Astrocyte of the spinal cord (primary cell): ENCODE data around the gene SIRPD.

Source experiments
- DNase-seq: peaks from one replicate; pipeline ENCODE4 v3.0.0; 2011; ENCODE audit warnings: low read depth, low spot score
- H3K4me3 ChIP-seq: 2 replicates; pipeline ENCODE4 v1.5.1; 2011; ENCODE audit warnings: low read depth, mild to moderate bottlenecking, low read length, moderate library complexity
- in situ Hi-C: cut with HindIII; loops from 2 replicates; pipeline ENCODE4 v1.10.0; 2017; ENCODE audit warnings: low sequenced_read_pairs
- TF ChIP-seq, protein P1 (sequence below): IDR thresholded peaks from 2 replicates; pipeline ENCODE4 v1.5.1; 2012; ENCODE audit warnings: low read depth, mild to moderate bottlenecking, low read length, inconsistent platforms

The SIRPD gene

DNA sequence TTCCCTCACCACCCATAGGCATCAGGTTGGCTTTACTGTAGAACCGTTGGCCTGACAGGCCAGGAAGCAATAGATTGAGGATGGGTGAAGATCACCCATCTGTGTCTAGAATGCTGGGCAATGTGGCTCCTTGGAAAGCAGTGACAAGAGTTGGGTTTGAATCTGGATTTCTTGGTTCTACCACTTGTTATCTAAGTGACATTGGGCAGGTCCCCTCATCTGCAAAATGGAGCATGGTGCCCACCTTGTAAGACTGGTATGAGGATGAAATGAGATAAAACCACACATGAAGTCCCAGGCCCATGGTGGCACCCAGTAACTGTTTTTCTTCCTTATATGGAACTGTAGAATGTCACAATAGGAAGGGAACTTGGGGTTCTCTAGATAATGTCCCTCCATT is 43.7 kb downstream of the SIRPD start:
- in situ Hi-C loops, result no loop called here
- no peak overlapping the region for H3K4me3 ChIP-seq
- TF ChIP-seq, protein P1, sequence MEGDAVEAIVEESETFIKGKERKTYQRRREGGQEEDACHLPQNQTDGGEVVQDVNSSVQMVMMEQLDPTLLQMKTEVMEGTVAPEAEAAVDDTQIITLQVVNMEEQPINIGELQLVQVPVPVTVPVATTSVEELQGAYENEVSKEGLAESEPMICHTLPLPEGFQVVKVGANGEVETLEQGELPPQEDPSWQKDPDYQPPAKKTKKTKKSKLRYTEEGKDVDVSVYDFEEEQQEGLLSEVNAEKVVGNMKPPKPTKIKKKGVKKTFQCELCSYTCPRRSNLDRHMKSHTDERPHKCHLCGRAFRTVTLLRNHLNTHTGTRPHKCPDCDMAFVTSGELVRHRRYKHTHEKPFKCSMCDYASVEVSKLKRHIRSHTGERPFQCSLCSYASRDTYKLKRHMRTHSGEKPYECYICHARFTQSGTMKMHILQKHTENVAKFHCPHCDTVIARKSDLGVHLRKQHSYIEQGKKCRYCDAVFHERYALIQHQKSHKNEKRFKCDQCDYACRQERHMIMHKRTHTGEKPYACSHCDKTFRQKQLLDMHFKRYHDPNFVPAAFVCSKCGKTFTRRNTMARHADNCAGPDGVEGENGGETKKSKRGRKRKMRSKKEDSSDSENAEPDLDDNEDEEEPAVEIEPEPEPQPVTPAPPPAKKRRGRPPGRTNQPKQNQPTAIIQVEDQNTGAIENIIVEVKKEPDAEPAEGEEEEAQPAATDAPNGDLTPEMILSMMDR, result no peak

DNA sequence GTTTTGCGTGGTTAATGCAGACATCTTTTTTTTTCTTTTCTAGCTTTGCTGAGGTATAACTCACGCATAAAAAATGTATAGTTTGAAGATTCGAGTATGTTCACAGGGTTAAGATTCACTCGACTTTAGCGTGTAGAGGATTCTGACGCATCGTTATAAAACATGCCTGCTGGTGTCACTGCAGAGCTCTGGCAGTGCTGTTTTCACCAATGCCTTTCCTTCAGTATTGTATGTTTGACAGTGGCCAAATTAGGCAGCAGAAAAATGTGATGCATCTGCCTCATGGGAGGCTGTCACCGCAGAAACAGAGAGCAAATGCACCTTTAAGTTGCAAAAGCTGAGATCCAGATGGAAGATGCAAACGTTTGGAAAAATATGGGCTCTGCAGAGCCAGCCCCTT is 48.3 kb downstream of the SIRPD start:
- in situ Hi-C loops, result no loop called here
- peak; percentile 12 for DNase-seq
- H3K4me3 ChIP-seq, result no peak overlapping the region
- TF ChIP-seq, protein P1, result peak; percentile 53

More for the DNA sequence above, 43.7 kb downstream of the SIRPD start:
- no peak for DNase-seq

DNA sequence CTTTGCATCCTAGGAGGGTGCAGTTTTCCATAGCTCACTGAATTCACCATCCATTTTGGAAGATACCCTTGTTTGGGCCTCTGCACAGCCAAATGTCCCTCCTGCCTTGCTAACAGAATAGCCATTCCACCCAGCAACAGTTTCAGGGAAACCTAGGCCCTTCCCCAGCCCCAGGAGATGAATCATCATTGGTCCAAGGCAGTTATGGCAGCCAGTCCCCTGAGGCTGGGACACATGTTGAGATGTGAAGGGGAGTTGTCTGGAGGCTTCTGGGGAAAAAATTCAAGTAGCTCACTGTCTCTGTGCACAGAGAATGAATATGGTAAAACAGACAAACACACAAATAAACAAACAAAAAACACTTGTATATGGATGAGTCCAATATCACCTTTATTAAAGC is 48.9 kb downstream of the SIRPD start:
- TF ChIP-seq, protein P1, result no peak
- H3K4me3 ChIP-seq, result no peak overlapping the region
- in situ Hi-C loops, result no loop called here
- no peak for DNase-seq

DNA sequence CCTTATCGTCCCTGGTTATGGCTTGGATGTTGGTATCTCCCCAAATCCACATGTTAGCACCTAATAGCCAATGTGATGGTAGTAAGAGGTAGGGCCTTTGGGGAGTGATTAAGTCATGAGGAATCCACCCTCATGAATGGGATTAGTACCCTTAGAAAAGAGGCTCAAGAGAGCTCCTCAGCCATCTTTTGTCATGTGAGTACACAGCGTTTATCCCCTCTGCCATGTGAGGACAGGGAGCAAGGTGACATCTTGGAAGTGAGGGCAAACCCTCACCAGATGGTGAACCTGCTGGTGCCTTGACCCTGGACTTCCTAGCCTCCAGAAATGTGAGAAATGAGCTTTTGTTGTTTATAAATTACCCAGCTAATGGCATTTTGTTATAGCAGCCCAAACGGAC is 50.2 kb downstream of the SIRPD start:
- TF ChIP-seq, protein P1, result no peak
- DNase-seq, result no peak
- in situ Hi-C loops, result no loop called here
- no peak overlapping the region for H3K4me3 ChIP-seq

DNA sequence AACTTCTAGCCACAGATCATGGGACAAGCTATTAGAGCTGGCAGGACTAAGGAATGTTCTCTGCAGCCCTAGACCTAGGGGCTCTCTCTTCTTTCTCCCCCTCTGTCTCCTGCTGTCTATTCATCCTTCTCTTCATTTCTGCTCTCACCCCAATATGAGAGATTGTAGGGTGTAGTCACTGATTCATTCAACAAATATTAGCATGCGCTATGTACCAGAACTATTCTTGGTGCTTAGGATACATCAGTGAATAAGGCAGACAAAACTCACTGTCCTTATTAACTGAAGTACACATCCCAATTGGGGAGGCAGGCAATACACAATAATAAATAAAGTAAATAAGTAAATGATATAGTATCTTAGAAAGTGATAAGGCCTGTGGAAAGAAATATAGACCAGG is 51.6 kb downstream of the SIRPD start:
- TF ChIP-seq, protein P1, result no peak
- no peak overlapping the region for H3K4me3 ChIP-seq
- DNase-seq, result no peak
- in situ Hi-C loops, result no loop called here

DNA sequence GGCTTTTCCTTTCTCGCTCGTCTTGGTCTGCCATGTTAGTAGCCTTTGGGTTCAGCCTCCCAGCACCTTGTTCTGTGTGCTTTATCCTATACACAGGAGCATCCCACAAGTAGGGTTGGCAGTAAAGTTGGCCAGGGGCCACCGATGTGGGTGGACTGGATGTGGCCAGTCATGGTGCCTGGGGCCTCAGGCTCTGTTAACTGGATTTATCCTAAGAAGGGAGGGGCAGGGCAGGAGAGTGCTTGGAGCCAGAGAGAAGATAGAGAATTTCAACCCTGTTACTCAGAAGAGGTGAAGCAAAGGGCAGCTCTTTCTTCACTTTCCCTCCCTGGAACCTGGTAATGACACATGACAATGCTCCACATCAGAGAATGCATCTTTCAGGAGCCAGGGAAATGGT is 52.1 kb downstream of the SIRPD start:
- DNase-seq, result no peak
- H3K4me3 ChIP-seq, result no peak overlapping the region
- TF ChIP-seq, protein P1, result no peak
- in situ Hi-C loops, result no loop called here
